GM06990 (cell line): Measurements from ENCODE around the gene MS4A13.

Source experiments
- DNase-seq: peaks from one replicate; pipeline ENCODE4 v3.0.0-alpha.2; 2011; ENCODE audit not compliant: insufficient read length; ENCODE audit errors: extremely low read depth
- H3K27me3 ChIP-seq: replicated peaks from 2 replicates; pipeline ENCODE4 v1.6.0; 2011; ENCODE audit warnings: low read length; ENCODE audit not compliant: control insufficient read depth, insufficient read depth
- H3K36me3 ChIP-seq: 2 replicates; pipeline ENCODE4 v1.5.1; 2011; ENCODE audit warnings: low read length; ENCODE audit not compliant: control insufficient read depth, insufficient read depth
- H3K4me3 ChIP-seq: replicated peaks from 2 replicates; pipeline ENCODE4 v1.5.1; 2011; ENCODE audit warnings: low read depth, mild to moderate bottlenecking, control low read depth, low read length
- CTCF ChIP-seq: IDR thresholded peaks from 2 replicates; pipeline ENCODE4 v1.5.1; 2011; ENCODE audit warnings: low read length, control low read depth, mild to moderate bottlenecking, inconsistent platforms; ENCODE audit not compliant: insufficient read depth, poor library complexity, severe bottlenecking

Gene MS4A13

GRCh38 chr11:60492488-60493009, 22.6 kb upstream of the MS4A13 start, which contains the start of gene MS4A12:
MS4A12 (plus strand) TSS chr11:60492778; CDS start chr11:60497319, 4,541 bp downstream.
- no peak for TF ChIP-seq CTCF

GRCh38 chr11:60493454-60493853, 21.7 kb upstream of the MS4A13 start:
- no peak for TF ChIP-seq CTCF
- H3K27me3 ChIP-seq, result no peaks in the 10 kb centered on the region
- no peak overlapping the region for H3K4me3 ChIP-seq
- DNase-seq, result no peak
- H3K36me3 ChIP-seq, result no peaks in the 10 kb centered on the region

More at GRCh38 chr11:60492488-60493009, 22.6 kb upstream of the MS4A13 start, which contains the start of gene MS4A12:
- H3K36me3 ChIP-seq, result no peaks in the 10 kb centered on the region
- H3K27me3 ChIP-seq, result no peaks in the 10 kb centered on the region
- DNase-seq, result no peak
- H3K4me3 ChIP-seq, result no peak within 1 kb of the TSS

GRCh38 chr11:60498399-60498798, 16.8 kb upstream of the MS4A13 start:
- Histone ChIP-seq H3K36me3 (no peaks in the 10 kb centered on the region), H3K4me3 (no peak overlapping the region)
- TF ChIP-seq CTCF, result no peak

GRCh38 chr11:60498853-60499252, 16.3 kb upstream of the MS4A13 start:
- no peak overlapping the region for H3K4me3 ChIP-seq
- H3K27me3 ChIP-seq, result no peaks in the 10 kb centered on the region
- H3K36me3 ChIP-seq, result no peaks in the 10 kb centered on the region
- TF ChIP-seq CTCF, result no peak
- DNase-seq, result no peak

More at GRCh38 chr11:60498399-60498798, 16.8 kb upstream of the MS4A13 start:
- DNase-seq, result no peak
- H3K27me3 ChIP-seq, result no peaks in the 10 kb centered on the region

GRCh38 chr11:60500276-60500910, 14.8 kb upstream of the MS4A13 start:
- TF ChIP-seq CTCF, result no peak
- no peaks in the 10 kb centered on the region for H3K27me3 ChIP-seq
- H3K4me3 ChIP-seq, result no peak overlapping the region
- DNase-seq, result no peak
- no peaks in the 10 kb centered on the region for H3K36me3 ChIP-seq
